Psoas muscle (tissue), 8 donors: ENCODE measurements around the gene TRIM31. TPM values are rescaled to one million over a fixed set of nuclear protein-coding genes. Genes with fewer than 3 reads are reported as not detected.
"Not testable (repeated sequence)": the region's sequence is repeated elsewhere in the genome, so short reads cannot be mapped to it uniquely, and the experiment has no call there.

Experiments
- ATAC-seq, 4 donors: fragments of 200-7000 bp; cut with Tn5 transposase; one replicate each; pipeline ENCODE4 v1.9.1; 2020; ENCODE audit warnings: moderate library complexity in 3 of 4, mild to moderate bottlenecking in 2 of 4
- DNase-seq, 2 donors: peaks; one replicate each; pipeline ENCODE4 v3.0.0-alpha.2; 2020
- H3K27ac ChIP-seq: fragments of 200-600 bp; one replicate; pipeline ENCODE4 v1.8.0; 2022
- H3K27me3 ChIP-seq, 3 donors: fragments of 200-600 bp in 1 of 3; one replicate each; pipeline versions ENCODE4 v1.6.1 to v1.8.0; 2013 to 2022; ENCODE audit warnings: low read length in 2 of 3, mild to moderate bottlenecking in 2 of 3, moderate library complexity in 1 of 3; ENCODE audit not compliant: insufficient read depth in 3 of 3
- H3K36me3 ChIP-seq, 2 donors: fragments of 200-600 bp in 1 of 2; one replicate each; pipeline versions ENCODE4 v1.6.1 to v1.8.0; 2013 to 2022; ENCODE audit warnings: low read depth in 1 of 2, mild to moderate bottlenecking in 1 of 2, moderate library complexity in 1 of 2; ENCODE audit not compliant: insufficient read depth in 1 of 2
- H3K4me1 ChIP-seq: fragments of 200-600 bp; one replicate; pipeline ENCODE4 v1.8.0; 2022
- H3K4me3 ChIP-seq: fragments of 200-600 bp; one replicate; pipeline ENCODE4 v1.8.0; 2022; ENCODE audit warnings: mild to moderate bottlenecking
- H3K9me3 ChIP-seq: fragments of 200-600 bp; one replicate; pipeline ENCODE4 v1.8.0; 2022
- CTCF ChIP-seq: fragments of 200-600 bp; IDR thresholded peaks from one replicate; pipeline ENCODE4 v1.8.0; 2022; ENCODE audit warnings: antibody characterized with exemption
- WGBS, 3 donors: extraction: QIAGEN DNeasy Blood & Tissue Kit; methylation state at CpG; one replicate each; pipeline versions ENCODE4 v1.1.6 to v1.1.7; 2013; 5-methylcytosine and 5-hydroxymethylcytosine counted together
- intact Hi-C, 2 donors: fragments of 100-400 bp; cut with DNase I; formaldehyde crosslinking; loops; one replicate each; pipeline versions ENCODE4 v1.11.0 to v1.14.2; 2022
- polyA plus RNA-seq, 3 donors: library from polyadenylated mRNA; stranded (reverse); fragments of 200-250 nt; gene quantifications; one replicate each; pipeline ENCODE4 v1.2.3, GENCODE V29; 2013
- total RNA-seq, 4 donors: library from RNA; stranded (reverse); fragmentation: NEBNext Ultra II Directional in 2 of 4; extraction: Animal tissue kit (Norgen Biotek cat#: 25700) in 2 of 4; gene quantifications; one replicate each; pipeline versions ENCODE4 v1.2.1 to v1.2.4, GENCODE V29; 2021 to 2023
- donor health status: healthy with polysubstance abuse.
- donor health status: DM: no; HTN: no; CAD: no; lungs with moderate emphysema.
- donor health status: Bipolar disorder and iron deficiency.
- donor health status: healthy.
- donor health status: DM: yes; HTN: yes; CAD: no.
- donor health status: DM: no; HTN: no; CAD: no.
- donor health status: DM: no; HTN: no; CAD: no.
- donor health status: DM: yes; HTN: yes; CAD: no.

TRIM31 gene
- total and polyA plus RNA-seq, 7 donors, result 0.01 to 0.15 TPM; not detected in 5

- TF ChIP-seq CTCF, result no peak
- Histone ChIP-seq H3K27me3 (peaks cover 0 to 38% (median 4%) of the 10 kb centered on the region in 3 donors), H3K4me1 (no peaks in the 10 kb centered on the region), H3K9me3 (no peaks in the 10 kb centered on the region), H3K36me3 (no peaks in the 10 kb centered on the region), H3K4me3 (no peak overlapping the region), H3K27ac (no peak overlapping the region)
- no peak for DNase-seq
- WGBS, 3 donors, result 74 to 75% (median 74%) methylated on average over 3 of the region's 3 CpGs
- ATAC-seq, result no peak
- intact Hi-C loops, result no loop called here
Measured at GRCh38 chr6:30142665-30143064, 29.8 kb upstream of the TRIM31 start.

GRCh38 chr6:30140240-30140639, 27.4 kb upstream of the TRIM31 start:
- H3K27ac ChIP-seq, DNase-seq, intact Hi-C loops, H3K4me1 ChIP-seq, ATAC-seq, H3K36me3 ChIP-seq, H3K4me3 ChIP-seq, H3K9me3 ChIP-seq: not testable (repeated sequence)
- H3K27me3 ChIP-seq, result peaks cover 0 to 36% (median 0%) of the 10 kb centered on the region in 3 donors
- WGBS, 3 donors, result 74 to 82% (median 81%) methylated on average over 8 of the region's 8 CpGs

- peaks cover 0 to 34% (median 4%) of the 10 kb centered on the region in 3 donors for H3K27me3 ChIP-seq
- intact Hi-C loops, result loop anchor here in 1 of 2 donors (10.0 kb wide), 1 partner anchor 292 kb away; no protein-coding TSS in a partner anchor
- TF ChIP-seq CTCF, result no peak
Measured at GRCh38 chr6:30136570-30137286, 23.8 kb upstream of the TRIM31 start.

GRCh38 chr6:30135757-30136156, 22.9 kb upstream of the TRIM31 start, which contains the start of gene TRIM40:
Gene TRIM40 (plus strand): TSS chr6:30136140. CDS start chr6:30137037, 897 bp downstream.
- no peaks in the 10 kb centered on the region for H3K36me3 ChIP-seq
- ATAC-seq (no peak), DNase-seq (no peak)
- no peaks in the 10 kb centered on the region for H3K4me1 ChIP-seq
- H3K27ac ChIP-seq, result no peak within 1 kb of the TSS
- intact Hi-C loops, result loop anchor here in 1 of 2 donors (10.0 kb wide), 1 partner anchor 291 kb away; no protein-coding TSS in a partner anchor
- WGBS, 3 donors, result 65 to 74% (median 71%) methylated on average over 4 of the region's 4 CpGs
- peaks cover 0 to 39% (median 4%) of the 10 kb centered on the region in 3 donors for H3K27me3 ChIP-seq
- H3K4me3 ChIP-seq, result no peak within 1 kb of the TSS
- TF ChIP-seq CTCF, result no peak
- H3K9me3 ChIP-seq, result no peaks in the 10 kb centered on the region

More at GRCh38 chr6:30136570-30137286, 23.8 kb upstream of the TRIM31 start:
- DNase-seq (no peak), ATAC-seq (no peak)
- Histone ChIP-seq H3K4me3 (no peak overlapping the region), H3K36me3 (no peaks in the 10 kb centered on the region), H3K27ac (no peak overlapping the region), H3K4me1 (no peaks in the 10 kb centered on the region), H3K9me3 (no peaks in the 10 kb centered on the region)
- 74 to 80% (median 76%) methylated on average over 11 of the region's 11 CpGs for WGBS, 3 donors

- 79 to 90% (median 85%) methylated on average over 2 of the region's 2 CpGs for WGBS, 3 donors
- Histone ChIP-seq H3K36me3 (no peaks in the 10 kb centered on the region), H3K4me3 (no peak overlapping the region), H3K9me3 (no peaks in the 10 kb centered on the region), H3K27ac (no peak overlapping the region), H3K4me1 (no peaks in the 10 kb centered on the region), H3K27me3 (peaks cover 1 to 44% (median 4%) of the 10 kb centered on the region in 3 donors)
- no peak for TF ChIP-seq CTCF
- DNase-seq (no peak), ATAC-seq (no peak)
- intact Hi-C loops, result loop anchor here in 1 of 2 donors (10.0 kb wide), 1 partner anchor 290 kb away; no protein-coding TSS in a partner anchor
Measured at GRCh38 chr6:30135147-30135546, 22.3 kb upstream of the TRIM31 start.
